HG02571 (cell line): ENCODE measurements around the gene MAGEA2B.
"Not testable (repeated sequence)": the region's sequence is repeated elsewhere in the genome, so short reads cannot be mapped to it uniquely, and the experiment has no call there.

Source experiments
- ATAC-seq: cut with Tn5 transposase; IDR thresholded peaks from one replicate; pipeline ENCODE4 v1.9.1; 2021; ENCODE audit warnings: mild to moderate bottlenecking, moderate library complexity; ENCODE audit not compliant: unreplicated experiment

The MAGEA2B gene

GRCh38 chrX:152713815-152714787, at the start of gene MAGEA2B:
TSS of gene MAGEA2B (plus strand) at chrX:152714628. CDS start at chrX:152717107, 2,479 bp downstream.
- not testable (repeated sequence) for ATAC-seq

DNA sequence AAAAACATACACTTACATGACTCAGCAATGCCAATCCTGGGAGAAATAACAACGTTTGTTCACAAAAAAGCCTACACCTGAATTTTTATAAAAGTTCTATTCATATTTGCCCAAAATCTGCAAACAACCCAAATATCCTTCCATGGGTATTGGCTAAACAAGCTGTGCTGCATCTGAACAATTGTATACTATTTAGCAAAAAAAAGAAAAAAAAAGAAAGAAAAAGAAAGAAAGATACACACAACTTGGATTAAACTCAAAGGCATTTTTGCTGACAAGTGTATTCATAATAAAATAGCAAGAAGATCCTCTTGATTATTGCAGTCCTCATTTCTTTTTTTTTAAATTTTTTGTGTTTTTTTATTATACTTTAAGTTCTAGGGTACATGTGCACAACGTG, 40.3 kb upstream of the MAGEA2B start:
- ATAC-seq: no peak

- ATAC-seq: not testable (repeated sequence)
Measured at GRCh38 chrX:152674652-152675051, 39.8 kb upstream of the MAGEA2B start.

GRCh38 chrX:152681012-152681411, 33.4 kb upstream of the MAGEA2B start:
- peak; percentile 76 for ATAC-seq

DNA sequence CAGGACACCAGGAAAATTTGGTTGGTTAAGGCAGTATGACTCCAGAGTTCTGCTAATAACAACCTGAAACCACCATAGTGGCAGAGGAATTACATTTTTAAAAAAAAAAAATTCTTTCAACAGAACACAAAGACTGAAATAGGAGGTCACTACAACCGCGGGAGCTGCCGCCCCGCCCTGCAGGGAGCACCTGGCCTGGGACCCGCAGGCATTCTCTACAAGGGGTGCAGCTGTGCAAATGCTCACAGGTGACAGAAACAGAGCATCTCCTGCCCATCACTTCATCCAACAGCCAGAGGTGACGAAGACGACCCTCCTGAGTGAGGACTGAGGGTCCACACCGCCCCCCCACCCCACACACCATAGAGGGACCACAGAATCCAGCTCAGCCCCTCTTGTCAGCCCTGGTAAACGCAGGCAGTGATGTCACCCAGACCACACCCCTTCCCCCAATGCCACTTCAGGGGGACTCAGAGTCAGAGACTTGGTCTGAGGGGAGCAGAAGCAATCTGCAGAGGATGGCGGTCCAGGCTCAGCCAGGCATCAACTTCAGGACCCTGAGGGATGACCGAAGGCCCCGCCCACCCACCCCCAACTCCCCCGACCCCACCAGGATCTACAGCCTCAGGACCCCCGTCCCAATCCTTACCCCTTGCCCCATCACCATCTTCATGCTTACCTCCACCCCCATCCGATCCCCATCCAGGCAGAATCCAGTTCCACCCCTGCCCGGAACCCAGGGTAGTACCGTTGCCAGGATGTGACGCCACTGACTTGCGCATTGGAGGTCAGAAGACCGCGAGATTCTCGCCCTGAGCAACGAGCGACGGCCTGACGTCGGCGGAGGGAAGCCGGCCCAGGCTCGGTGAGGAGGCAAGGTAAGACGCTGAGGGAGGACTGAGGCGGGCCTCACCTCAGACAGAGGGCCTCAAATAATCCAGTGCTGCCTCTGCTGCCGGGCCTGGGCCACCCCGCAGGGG, 16.2 kb upstream of the MAGEA2B start, which contains the start of gene MAGEA3:
TSS of gene MAGEA3 (plus strand) at position 843 of the 980 bp plus-strand sequence. CDS start 2,039 bp downstream, outside the sequence.
- ATAC-seq: not testable (repeated sequence)

DNA sequence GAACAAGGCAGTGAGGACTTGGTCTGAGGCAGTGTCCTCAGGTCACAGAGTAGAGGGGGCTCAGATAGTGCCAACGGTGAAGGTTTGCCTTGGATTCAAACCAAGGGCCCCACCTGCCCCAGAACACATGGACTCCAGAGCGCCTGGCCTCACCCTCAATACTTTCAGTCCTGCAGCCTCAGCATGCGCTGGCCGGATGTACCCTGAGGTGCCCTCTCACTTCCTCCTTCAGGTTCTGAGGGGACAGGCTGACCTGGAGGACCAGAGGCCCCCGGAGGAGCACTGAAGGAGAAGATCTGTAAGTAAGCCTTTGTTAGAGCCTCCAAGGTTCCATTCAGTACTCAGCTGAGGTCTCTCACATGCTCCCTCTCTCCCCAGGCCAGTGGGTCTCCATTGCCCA, 14.0 kb upstream of the MAGEA2B start:
- not testable (repeated sequence) for ATAC-seq

DNA sequence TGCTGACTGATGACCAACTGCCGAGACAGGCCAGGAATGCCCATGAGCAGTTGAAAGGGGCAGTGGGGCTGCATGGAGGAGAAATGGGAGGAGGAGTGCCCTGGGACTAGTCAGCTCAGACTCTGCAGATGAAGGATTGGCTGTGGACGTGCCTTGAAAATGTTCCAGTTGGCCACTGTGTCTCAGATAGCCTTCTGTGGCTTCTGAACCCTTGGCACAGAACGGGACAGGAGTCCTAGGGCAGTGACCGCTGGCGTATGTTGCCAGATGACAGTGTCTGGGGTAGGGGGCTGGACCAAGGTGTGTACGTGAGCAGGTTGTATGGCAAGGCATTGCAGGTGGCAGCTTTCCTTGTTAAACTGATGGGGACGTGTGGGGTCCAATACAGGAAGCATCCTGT, 7.9 kb upstream of the MAGEA2B start:
- not testable (repeated sequence) for ATAC-seq

GRCh38 chrX:152709173-152709572, 5.3 kb upstream of the MAGEA2B start, which contains the start of gene CSAG2:
TSS of gene CSAG2 (minus strand) at chrX:152709273. CDS start at chrX:152709112, 161 bp downstream.
- not testable (repeated sequence) for ATAC-seq

- not testable (repeated sequence) for ATAC-seq
Measured at GRCh38 chrX:152713195-152713594, 1.2 kb upstream of the MAGEA2B start.

DNA sequence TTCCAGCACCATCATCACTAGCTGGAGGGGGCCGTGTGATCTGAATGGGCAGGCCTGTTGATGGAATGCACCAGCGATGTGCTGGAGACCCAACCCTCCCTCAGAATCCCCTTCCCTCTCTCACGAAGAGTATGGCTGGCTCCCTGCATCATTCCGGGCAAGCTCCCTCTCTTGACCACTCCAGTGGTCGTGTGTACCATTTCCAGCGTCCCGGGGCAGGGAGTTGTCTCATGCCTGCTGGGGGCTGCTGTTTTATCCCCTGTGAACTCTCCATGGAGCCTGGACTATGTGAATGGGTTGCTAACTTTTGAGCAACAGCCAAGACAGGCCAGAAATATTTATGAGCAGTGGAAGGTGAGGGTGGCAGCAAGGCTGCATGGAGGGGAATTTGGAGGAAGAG, 11.0 kb downstream of the MAGEA2B start:
- ATAC-seq: no peak

GRCh38 chrX:152733261-152733975, 19.0 kb downstream of the MAGEA2B start, which contains the start of the genes CSAG1 and MAGEA12:
TSS of gene CSAG1 (minus strand) at chrX:152733721. CDS start at chrX:152732460, 1,261 bp downstream.
TSS of gene MAGEA12 (plus strand) at chrX:152733757. CDS start at chrX:152736162, 2,405 bp downstream.
- no peak for ATAC-seq

DNA sequence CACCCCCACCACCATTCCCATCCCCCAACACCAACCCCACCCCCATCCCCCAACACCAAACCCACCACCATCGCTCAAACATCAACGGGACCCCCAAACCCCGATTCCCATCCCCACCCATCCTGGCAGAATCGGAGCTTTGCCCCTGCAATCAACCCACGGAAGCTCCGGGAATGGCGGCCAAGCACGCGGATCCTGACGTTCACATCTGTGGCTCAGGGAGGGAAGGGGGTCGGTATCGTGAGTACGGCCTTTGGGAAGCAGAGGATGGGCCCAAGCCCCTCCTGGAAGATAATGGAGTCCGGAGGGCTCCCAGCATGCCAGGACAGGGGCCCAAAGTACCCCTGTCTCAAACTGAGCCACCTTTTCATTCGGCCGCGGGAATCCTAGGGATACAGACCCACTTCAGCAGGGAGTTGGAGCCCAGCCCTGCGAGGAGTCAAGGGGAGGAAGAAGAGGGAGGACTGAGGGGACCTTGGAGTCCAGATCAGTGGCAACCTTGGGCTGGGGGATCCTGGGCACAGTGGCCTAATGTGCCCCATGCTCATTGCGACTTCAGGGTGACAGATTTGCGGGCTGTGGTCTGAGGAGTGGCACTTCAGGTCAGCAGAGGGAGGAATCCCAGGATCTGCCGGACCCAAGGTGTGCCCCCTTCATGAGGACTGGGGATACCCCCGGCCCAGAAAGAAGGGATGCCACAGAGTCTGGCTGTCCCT, 19.9 kb downstream of the MAGEA2B start:
- ATAC-seq: not testable (repeated sequence)

DNA sequence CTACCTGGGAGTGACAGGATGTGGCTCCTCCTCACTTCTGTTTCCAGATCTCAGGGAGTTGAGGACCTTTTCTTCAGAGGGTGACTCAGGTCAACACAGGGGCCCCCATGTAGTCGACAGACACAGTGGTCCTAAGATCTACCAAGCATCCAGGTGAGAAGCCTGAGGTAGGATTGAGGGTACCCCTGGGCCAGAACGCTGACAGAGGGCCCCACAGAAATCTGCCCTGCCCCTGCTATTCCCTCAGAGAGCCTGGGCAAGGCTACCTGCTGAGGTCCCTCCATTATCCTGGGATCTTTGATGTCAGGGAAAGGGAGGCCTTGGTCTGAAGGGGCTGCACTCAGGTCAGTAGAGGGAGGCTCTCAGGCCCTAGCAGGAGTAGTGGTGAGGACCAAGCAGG, 20.7 kb downstream of the MAGEA2B start:
- no peak for ATAC-seq

- no peak for ATAC-seq
Measured at GRCh38 chrX:152735860-152736511, 21.6 kb downstream of the MAGEA2B start.

DNA sequence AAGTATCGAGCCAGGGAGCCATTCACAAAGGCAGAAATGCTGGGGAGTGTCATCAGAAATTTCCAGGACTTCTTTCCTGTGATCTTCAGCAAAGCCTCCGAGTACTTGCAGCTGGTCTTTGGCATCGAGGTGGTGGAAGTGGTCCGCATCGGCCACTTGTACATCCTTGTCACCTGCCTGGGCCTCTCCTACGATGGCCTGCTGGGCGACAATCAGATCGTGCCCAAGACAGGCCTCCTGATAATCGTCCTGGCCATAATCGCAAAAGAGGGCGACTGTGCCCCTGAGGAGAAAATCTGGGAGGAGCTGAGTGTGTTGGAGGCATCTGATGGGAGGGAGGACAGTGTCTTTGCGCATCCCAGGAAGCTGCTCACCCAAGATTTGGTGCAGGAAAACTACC, 22.1 kb downstream of the MAGEA2B start:
- ATAC-seq: not testable (repeated sequence)

DNA sequence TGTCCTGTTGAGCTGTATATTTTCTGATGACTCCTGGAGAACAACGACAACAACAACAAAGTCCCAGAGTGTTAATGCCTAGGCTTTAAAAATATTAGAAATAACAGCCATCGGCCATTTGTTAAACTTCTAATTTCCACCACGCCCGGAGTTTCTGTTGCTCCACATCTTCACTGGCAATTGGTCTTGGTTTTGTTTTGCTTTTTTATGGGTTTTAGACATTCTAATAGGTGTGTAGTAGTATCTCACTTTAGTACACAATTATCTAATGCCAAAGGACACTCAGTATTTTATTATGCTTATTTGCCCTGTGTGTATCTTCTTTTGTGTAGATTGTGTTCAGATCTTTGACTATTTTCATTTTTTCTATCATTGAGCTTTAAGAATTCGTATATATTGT, 24.1 kb downstream of the MAGEA2B start:
- no peak for ATAC-seq

DNA sequence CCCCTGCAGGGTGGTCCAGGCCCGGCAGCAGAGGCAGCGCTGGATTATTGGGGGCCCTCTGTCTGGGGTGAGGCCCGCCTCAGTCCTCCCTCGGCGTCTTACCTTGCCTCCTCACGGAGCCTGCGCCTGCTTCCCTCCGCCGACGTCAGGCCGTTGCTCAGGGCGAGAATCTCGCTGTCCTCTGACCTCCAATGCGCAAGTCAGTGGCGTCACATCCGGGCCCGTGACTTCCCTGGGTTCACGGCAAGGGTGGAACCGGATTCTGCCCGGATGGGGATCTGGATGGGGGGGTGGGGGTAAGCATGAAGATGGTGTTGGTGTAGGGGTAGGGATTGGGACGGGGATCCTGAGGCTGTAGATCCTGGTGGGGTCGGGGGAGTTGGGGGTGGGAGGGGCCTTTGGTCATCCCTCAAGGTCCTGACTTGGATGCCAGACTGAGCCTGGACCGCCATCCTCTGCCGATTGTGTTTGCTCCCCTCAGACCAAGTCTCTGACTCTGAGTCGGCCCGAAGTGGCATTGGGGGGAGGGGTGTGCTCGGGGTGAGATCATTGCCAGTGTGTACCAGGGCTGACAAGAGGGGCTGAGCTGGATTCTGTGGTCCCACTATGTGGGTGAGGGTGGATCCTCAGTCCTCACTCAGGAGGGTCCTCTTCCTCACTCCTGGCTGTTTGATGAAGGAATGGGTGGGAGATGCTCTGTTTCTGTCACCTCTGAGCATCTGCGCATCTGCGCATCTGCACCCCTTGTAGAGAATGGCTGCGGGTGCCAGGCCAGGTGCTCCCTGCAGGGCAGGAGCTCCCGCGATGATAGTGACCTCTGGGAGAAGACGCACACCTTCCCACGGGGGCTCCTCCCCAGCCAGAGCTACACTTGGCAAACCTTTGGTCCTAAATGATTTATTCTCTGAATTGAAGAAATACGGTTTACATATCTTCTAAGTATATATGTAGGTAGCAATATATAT, 39.5 kb downstream of the MAGEA2B start, which contains the start of gene MAGEA2:
TSS of gene MAGEA2 (minus strand) at position 157 of the 965 bp plus-strand sequence. CDS start 2,479 bp downstream, outside the sequence.
- ATAC-seq: not testable (repeated sequence)
